HEK293 (cell line): Measurements from ENCODE around the gene DENND1A.

ENCODE experiments used
- CTCF ChIA-PET: fragments of 350-600 bp; formaldehyde crosslinking; extraction: SDS; loops from one replicate; lab custom pipeline; 2021; ENCODE audit warnings: antibody characterized with exemption; lab: Yijun Ruan, JAX
- POLR2A ChIA-PET: fragments of 300-600 bp; formaldehyde crosslinking; extraction: SDS; loops from one replicate; lab custom pipeline; 2020; ENCODE audit warnings: antibody characterized with exemption, inconsistent platforms; lab: Yijun Ruan, JAX
- H3K27ac ChIP-seq: fragments of 200-500 bp; sonication (Bioruptor generic); 2 replicates; pipeline ENCODE4 v1.5.1; 2014; ENCODE audit warnings: low read depth, low read length, control low read depth, inconsistent platforms; ENCODE audit errors: extremely low read depth
- H3K36me3 ChIP-seq, 2 experiments: fragments of 200-500 bp in 1 of 2; sonication (Bioruptor generic) in 1 of 2; 1 replicate in 1 of 2; 2 replicates in 1 of 2; pipeline ENCODE4 v1.5.1; 2014 to 2017; ENCODE audit warnings: inconsistent platforms in 2 of 2, low read length in 2 of 2; ENCODE audit not compliant: control insufficient read depth in 2 of 2, insufficient read depth in 1 of 2
- H3K4me1 ChIP-seq: fragments of 200-500 bp; sonication (Bioruptor generic); 2 replicates; pipeline ENCODE4 v1.5.1; 2014; ENCODE audit warnings: mild to moderate bottlenecking, low read length, inconsistent platforms; ENCODE audit not compliant: control insufficient read depth, insufficient read depth
- H3K4me3 ChIP-seq: 2 replicates; pipeline ENCODE4 v1.5.1; 2011; ENCODE audit warnings: low read depth, mild to moderate bottlenecking, control low read depth, low read length, moderate library complexity
- H3K9me3 ChIP-seq: fragments of 200-500 bp; sonication (Bioruptor generic); 2 replicates; pipeline ENCODE4 v1.5.1; 2014; ENCODE audit warnings: low read depth, low read length, inconsistent platforms; ENCODE audit not compliant: control insufficient read depth, insufficient read depth
- GFI1B ChIP-seq: fragments of 450-650 bp; formaldehyde crosslinking; IDR thresholded peaks from 2 replicates; pipeline ENCODE4 v1.5.1; 2016; ENCODE audit warnings: missing biosample characterization, missing genetic modification characterization
- ZBTB17 ChIP-seq: fragments of 450-650 bp; formaldehyde crosslinking; IDR thresholded peaks from 2 replicates; pipeline ENCODE4 v1.5.1; 2016; ENCODE audit warnings: missing biosample characterization, missing genetic modification characterization
- ZFHX2 ChIP-seq: fragments of 450-650 bp; formaldehyde crosslinking; conservative IDR thresholded peaks from 2 replicates; pipeline ENCODE4 v1.5.1; 2016; ENCODE audit warnings: missing biosample characterization, missing genetic modification characterization
- ZNF223 ChIP-seq: fragments of 450-650 bp; formaldehyde crosslinking; IDR thresholded peaks from 2 replicates; pipeline ENCODE4 v1.5.1; 2016; ENCODE audit warnings: missing biosample characterization, missing genetic modification characterization
- ZNF521 ChIP-seq: fragments of 450-650 bp; formaldehyde crosslinking; IDR thresholded peaks from 2 replicates; pipeline ENCODE4 v1.5.1; 2017; ENCODE audit warnings: missing biosample characterization, mild to moderate bottlenecking, missing genetic modification characterization
- ZNF621 ChIP-seq: fragments of 450-650 bp; formaldehyde crosslinking; IDR thresholded peaks from 2 replicates; pipeline ENCODE4 v1.5.1; 2017; ENCODE audit warnings: missing biosample characterization, missing genetic modification characterization
- ZNF658 ChIP-seq: fragments of 450-650 bp; formaldehyde crosslinking; IDR thresholded peaks from 2 replicates; pipeline ENCODE4; 2016; ENCODE audit warnings: missing biosample characterization, missing genetic modification characterization
- TF ChIP-seq, protein P1 (sequence below): fragments of 450-650 bp; formaldehyde crosslinking; IDR thresholded peaks from 2 replicates; pipeline ENCODE4 v1.5.1; 2016; ENCODE audit warnings: missing biosample characterization, missing genetic modification characterization, borderline replicate concordance
- TF ChIP-seq, protein P2 (sequence below): fragments of 450-650 bp; formaldehyde crosslinking; conservative IDR thresholded peaks from 2 replicates; pipeline ENCODE4 v1.5.1; 2016; ENCODE audit warnings: low read depth, missing biosample characterization, missing genetic modification characterization
- TF ChIP-seq, protein P3 (sequence below): fragments of 450-650 bp; formaldehyde crosslinking; IDR thresholded peaks from 2 replicates; pipeline ENCODE4 v1.5.1; 2016; ENCODE audit warnings: missing biosample characterization, missing genetic modification characterization
- TF ChIP-seq, protein P4 (sequence below): fragments of 450-650 bp; formaldehyde crosslinking; IDR thresholded peaks from 2 replicates; pipeline ENCODE4 v1.5.1; 2016; ENCODE audit warnings: missing biosample characterization, missing genetic modification characterization
- TF ChIP-seq, protein P5 (sequence below): fragments of 450-650 bp; formaldehyde crosslinking; conservative IDR thresholded peaks from 2 replicates; pipeline ENCODE4 v1.5.1; 2016; ENCODE audit warnings: low read depth, missing biosample characterization, missing genetic modification characterization

The DENND1A gene

DNA sequence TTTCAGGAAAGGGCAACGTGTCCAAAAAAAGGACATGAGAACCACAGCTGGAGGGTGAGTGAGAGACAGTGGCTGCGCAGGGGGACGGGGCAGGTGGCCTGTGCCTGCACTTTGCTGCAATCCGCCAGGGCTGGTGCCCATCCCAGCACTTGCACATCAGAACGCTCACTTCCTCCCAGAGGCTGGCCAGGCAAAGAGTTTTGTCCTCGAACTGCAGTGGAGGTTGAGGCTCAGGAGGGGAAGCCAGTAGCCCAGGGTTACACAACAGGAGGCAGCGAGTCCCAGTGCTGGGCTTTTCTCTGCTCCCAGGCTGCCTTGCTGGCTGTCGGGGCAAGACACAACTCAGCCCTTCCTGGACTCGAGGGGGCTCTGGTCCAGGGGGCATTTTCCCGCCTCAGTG is 540.9 kb downstream of the DENND1A start:
- Histone ChIP-seq H3K4me1 (no peaks in the 10 kb centered on the region), H3K27ac (no peak overlapping the region), H3K4me3 (no peak overlapping the region), H3K36me3 (no peaks in the 10 kb centered on the region), H3K9me3 (no peaks in the 10 kb centered on the region)
- CTCF ChIA-PET = interaction anchor here (0.7 to 2.2 kb wide), 4 partner anchors 35 to 288 kb away, joined by 3 to 30 read pairs (median 6); partner anchors contain the start of gene CRB2
- TF ChIP-seq, protein P1, sequence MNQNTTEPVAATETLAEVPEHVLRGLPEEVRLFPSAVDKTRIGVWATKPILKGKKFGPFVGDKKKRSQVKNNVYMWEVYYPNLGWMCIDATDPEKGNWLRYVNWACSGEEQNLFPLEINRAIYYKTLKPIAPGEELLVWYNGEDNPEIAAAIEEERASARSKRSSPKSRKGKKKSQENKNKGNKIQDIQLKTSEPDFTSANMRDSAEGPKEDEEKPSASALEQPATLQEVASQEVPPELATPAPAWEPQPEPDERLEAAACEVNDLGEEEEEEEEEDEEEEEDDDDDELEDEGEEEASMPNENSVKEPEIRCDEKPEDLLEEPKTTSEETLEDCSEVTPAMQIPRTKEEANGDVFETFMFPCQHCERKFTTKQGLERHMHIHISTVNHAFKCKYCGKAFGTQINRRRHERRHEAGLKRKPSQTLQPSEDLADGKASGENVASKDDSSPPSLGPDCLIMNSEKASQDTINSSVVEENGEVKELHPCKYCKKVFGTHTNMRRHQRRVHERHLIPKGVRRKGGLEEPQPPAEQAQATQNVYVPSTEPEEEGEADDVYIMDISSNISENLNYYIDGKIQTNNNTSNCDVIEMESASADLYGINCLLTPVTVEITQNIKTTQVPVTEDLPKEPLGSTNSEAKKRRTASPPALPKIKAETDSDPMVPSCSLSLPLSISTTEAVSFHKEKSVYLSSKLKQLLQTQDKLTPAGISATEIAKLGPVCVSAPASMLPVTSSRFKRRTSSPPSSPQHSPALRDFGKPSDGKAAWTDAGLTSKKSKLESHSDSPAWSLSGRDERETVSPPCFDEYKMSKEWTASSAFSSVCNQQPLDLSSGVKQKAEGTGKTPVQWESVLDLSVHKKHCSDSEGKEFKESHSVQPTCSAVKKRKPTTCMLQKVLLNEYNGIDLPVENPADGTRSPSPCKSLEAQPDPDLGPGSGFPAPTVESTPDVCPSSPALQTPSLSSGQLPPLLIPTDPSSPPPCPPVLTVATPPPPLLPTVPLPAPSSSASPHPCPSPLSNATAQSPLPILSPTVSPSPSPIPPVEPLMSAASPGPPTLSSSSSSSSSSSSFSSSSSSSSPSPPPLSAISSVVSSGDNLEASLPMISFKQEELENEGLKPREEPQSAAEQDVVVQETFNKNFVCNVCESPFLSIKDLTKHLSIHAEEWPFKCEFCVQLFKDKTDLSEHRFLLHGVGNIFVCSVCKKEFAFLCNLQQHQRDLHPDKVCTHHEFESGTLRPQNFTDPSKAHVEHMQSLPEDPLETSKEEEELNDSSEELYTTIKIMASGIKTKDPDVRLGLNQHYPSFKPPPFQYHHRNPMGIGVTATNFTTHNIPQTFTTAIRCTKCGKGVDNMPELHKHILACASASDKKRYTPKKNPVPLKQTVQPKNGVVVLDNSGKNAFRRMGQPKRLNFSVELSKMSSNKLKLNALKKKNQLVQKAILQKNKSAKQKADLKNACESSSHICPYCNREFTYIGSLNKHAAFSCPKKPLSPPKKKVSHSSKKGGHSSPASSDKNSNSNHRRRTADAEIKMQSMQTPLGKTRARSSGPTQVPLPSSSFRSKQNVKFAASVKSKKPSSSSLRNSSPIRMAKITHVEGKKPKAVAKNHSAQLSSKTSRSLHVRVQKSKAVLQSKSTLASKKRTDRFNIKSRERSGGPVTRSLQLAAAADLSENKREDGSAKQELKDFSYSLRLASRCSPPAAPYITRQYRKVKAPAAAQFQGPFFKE (tag by site-specific recombination) = no peak
- TF ChIP-seq, protein P2, sequence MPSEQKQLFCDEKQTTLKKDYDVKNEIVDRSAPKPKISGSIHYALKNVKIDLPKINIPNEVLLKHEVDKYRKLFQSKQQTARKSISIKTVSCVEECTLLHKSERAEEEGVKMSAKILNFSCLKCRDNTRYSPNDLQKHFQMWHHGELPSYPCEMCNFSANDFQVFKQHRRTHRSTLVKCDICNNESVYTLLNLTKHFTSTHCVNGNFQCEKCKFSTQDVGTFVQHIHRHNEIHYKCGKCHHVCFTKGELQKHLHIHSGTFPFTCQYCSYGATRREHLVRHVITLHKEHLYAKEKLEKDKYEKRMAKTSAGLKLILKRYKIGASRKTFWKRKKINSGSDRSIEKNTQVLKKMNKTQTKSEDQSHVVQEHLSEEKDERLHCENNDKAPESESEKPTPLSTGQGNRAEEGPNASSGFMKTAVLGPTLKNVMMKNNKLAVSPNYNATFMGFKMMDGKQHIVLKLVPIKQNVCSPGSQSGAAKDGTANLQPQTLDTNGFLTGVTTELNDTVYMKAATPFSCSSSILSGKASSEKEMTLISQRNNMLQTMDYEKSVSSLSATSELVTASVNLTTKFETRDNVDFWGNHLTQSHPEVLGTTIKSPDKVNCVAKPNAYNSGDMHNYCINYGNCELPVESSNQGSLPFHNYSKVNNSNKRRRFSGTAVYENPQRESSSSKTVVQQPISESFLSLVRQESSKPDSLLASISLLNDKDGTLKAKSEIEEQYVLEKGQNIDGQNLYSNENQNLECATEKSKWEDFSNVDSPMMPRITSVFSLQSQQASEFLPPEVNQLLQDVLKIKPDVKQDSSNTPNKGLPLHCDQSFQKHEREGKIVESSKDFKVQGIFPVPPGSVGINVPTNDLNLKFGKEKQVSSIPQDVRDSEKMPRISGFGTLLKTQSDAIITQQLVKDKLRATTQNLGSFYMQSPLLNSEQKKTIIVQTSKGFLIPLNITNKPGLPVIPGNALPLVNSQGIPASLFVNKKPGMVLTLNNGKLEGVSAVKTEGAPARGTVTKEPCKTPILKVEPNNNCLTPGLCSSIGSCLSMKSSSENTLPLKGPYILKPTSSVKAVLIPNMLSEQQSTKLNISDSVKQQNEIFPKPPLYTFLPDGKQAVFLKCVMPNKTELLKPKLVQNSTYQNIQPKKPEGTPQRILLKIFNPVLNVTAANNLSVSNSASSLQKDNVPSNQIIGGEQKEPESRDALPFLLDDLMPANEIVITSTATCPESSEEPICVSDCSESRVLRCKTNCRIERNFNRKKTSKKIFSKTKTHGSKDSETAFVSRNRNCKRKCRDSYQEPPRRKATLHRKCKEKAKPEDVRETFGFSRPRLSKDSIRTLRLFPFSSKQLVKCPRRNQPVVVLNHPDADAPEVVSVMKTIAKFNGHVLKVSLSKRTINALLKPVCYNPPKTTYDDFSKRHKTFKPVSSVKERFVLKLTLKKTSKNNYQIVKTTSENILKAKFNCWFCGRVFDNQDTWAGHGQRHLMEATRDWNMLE (tag by site-specific recombination) = no peak
- TF ChIP-seq ZNF223 (tag by site-specific recombination) (no peak), ZNF621 (no peak), ZFHX2 (no peak), ZBTB17 (tag by site-specific recombination) (no peak), ZNF658 (tag by site-specific recombination) (no peak), GFI1B (tag by site-specific recombination) (no peak), ZNF521 (tag by site-specific recombination) (no peak)
- TF ChIP-seq, protein P3, sequence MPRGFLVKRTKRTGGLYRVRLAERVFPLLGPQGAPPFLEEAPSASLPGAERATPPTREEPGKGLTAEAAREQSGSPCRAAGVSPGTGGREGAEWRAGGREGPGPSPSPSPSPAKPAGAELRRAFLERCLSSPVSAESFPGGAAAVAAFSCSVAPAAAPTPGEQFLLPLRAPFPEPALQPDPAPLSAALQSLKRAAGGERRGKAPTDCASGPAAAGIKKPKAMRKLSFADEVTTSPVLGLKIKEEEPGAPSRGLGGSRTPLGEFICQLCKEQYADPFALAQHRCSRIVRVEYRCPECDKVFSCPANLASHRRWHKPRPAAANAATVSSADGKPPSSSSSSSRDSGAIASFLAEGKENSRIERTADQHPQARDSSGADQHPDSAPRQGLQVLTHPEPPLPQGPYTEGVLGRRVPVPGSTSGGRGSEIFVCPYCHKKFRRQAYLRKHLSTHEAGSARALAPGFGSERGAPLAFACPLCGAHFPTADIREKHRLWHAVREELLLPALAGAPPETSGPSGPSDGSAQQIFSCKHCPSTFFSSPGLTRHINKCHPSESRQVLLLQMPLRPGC = no peak
- TF ChIP-seq, protein P4, sequence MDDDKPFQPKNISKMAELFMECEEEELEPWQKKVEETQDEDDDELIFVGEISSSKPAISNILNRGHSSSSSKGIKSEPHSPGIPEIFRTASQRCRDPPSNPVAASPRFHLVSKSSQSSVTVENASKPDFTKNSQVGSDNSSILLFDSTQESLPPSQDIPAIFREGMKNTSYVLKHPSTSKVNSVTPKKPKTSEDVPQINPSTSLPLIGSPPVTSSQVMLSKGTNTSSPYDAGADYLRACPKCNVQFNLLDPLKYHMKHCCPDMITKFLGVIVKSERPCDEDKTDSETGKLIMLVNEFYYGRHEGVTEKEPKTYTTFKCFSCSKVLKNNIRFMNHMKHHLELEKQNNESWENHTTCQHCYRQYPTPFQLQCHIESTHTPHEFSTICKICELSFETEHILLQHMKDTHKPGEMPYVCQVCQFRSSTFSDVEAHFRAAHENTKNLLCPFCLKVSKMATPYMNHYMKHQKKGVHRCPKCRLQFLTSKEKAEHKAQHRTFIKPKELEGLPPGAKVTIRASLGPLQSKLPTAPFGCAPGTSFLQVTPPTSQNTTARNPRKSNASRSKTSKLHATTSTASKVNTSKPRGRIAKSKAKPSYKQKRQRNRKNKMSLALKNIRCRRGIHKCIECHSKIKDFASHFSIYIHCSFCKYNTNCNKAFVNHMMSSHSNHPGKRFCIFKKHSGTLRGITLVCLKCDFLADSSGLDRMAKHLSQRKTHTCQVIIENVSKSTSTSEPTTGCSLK (tag by site-specific recombination) = no peak
- TF ChIP-seq, protein P5, sequence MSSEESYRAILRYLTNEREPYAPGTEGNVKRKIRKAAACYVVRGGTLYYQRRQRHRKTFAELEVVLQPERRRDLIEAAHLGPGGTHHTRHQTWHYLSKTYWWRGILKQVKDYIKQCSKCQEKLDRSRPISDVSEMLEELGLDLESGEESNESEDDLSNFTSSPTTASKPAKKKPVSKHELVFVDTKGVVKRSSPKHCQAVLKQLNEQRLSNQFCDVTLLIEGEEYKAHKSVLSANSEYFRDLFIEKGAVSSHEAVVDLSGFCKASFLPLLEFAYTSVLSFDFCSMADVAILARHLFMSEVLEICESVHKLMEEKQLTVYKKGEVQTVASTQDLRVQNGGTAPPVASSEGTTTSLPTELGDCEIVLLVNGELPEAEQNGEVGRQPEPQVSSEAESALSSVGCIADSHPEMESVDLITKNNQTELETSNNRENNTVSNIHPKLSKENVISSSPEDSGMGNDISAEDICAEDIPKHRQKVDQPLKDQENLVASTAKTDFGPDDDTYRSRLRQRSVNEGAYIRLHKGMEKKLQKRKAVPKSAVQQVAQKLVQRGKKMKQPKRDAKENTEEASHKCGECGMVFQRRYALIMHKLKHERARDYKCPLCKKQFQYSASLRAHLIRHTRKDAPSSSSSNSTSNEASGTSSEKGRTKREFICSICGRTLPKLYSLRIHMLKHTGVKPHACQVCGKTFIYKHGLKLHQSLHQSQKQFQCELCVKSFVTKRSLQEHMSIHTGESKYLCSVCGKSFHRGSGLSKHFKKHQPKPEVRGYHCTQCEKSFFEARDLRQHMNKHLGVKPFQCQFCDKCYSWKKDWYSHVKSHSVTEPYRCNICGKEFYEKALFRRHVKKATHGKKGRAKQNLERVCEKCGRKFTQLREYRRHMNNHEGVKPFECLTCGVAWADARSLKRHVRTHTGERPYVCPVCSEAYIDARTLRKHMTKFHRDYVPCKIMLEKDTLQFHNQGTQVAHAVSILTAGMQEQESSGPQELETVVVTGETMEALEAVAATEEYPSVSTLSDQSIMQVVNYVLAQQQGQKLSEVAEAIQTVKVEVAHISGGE (tag by site-specific recombination) = no peak
- POLR2A ChIA-PET = interaction anchor here (0.5 kb wide), 1 partner anchor 9 kb away, joined by 3 read pairs; no protein-coding TSS in a partner anchor
